IPS-NIHi7 (cell line): ENCODE measurements around the gene ZKSCAN1.

Experiments
- DNase-seq: peaks from one replicate; pipeline ENCODE4 v3.0.0; 2012; ENCODE audit warnings: mixed read lengths; ENCODE audit errors: extremely low spot score

Gene ZKSCAN1

GRCh38 chr7:100038326-100038725, 22.9 kb downstream of the ZKSCAN1 start:
- DNase-seq, result no peak

DNA sequence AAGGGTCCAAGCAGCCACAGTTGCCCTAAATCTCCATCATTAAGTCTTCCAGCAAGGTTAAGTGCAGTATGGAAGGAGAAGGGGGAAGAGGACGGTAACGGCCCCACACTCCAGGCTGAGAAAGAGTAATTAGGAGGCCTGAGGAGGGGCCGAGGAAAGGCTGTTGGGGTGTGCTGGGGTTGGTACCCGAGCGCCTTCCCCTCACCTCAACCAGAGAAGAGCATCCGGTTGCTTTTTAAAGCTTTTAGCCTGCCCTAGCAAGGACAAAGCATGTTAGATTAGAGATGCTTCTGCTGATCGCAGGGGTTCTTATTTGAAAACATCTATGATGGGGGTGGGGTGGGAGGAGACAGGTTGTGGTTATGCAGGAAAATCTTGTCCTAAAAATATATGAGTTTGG, 25.2 kb downstream of the ZKSCAN1 start:
- DNase-seq, result no peak

GRCh38 chr7:100044718-100045117, 29.3 kb downstream of the ZKSCAN1 start:
- no peak for DNase-seq

- DNase-seq, result no peak
Observed at GRCh38 chr7:100048680-100049079, 33.3 kb downstream of the ZKSCAN1 start.

DNA sequence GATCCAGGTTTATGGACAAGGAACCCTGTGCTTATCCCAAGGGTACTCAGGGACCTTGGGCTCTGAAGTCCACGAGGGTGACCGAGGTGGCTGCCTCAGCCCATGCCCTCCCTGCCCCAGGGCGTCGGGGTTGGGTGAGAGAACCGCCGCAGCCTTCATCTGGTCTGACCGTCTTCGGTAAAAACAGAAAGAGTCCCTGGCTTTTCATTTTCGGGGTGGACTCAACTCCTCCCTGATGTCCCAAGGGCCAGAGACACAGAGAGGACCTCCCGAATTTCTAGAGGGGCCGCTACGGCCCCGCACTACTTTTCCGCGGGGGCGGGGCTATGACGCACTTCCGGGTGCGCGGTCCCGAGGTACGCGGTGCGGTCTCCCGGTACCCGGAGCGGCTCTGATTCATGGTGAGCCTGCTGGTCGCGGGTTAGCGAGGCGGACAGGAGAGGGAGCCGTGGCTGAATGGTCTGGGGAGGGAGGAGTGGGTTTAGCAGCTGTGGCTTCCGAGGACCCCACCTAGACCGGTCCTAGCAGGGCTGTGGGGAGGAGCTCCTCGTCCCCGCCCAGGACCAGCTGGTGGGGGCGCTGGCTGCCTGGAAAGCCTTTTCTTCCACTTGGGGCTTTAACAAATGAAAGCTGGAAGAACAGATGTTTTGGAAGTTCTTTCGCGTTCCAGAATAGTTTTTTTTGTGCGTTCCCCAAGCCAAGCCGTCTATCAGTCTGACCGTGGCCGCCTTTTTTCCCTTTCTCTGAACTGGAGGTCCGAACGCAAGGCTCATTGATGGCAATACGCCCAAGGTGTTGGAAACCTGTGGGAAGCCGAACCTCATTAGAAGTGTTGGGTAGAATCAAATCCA, 34.3 kb downstream of the ZKSCAN1 start, which contains the start of gene ZSCAN21:
ZSCAN21 (plus strand) TSS at position 334 of the 851 bp plus-strand sequence. CDS start 7,233 bp downstream, outside the sequence.
- peak; percentile 97 for DNase-seq

- DNase-seq, result no peak
Observed at GRCh38 chr7:100051611-100052010, 36.2 kb downstream of the ZKSCAN1 start.

- DNase-seq, result peak; percentile 57
Observed at GRCh38 chr7:100053215-100053614, 37.8 kb downstream of the ZKSCAN1 start.

DNA sequence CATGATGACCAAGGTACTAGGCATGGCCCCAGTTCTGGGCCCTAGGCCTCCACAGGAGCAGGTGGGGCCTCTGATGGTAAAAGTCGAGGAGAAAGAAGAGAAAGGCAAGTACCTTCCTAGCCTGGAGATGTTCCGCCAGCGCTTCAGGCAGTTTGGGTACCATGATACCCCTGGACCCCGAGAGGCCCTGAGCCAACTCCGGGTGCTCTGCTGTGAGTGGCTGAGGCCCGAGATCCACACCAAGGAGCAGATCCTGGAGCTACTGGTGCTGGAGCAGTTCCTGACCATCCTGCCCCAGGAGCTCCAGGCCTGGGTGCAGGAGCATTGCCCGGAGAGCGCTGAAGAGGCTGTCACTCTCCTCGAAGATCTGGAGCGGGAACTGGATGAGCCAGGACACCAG, 41.6 kb downstream of the ZKSCAN1 start:
- no peak for DNase-seq

- no peak for DNase-seq
Observed at GRCh38 chr7:100059251-100059739, 43.9 kb downstream of the ZKSCAN1 start.

DNA sequence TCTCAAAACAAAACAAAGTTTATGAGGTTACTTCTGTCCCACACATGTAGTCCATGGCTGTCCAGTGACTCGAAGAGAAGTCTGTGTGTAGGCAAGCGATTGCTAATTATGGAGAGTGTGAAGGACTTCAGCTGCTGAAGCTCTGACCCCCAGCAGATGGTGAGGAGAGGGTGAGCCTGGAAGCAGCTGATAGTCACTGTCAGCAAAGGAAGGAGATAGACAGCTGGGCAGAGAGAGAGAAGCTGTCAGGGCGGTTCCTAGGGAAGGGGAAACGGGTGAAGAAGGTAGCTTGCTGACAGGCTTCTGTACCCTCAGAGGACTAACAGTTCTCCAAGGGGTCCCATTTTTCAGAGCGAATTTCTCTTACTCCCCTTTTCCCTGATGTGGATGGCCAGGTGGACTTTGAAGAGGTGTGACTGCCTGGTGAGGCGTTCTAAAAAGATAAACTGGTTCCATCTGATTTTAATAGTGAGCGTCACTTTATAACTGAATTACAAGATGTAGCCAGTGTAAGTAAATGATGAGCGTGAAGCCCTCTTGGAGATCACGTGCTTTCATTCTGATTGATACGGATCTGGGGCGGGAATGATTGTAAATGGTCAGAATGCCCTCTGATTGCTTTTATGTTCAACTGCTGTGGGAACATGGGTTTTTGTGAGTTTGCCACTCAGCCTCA, 46.3 kb downstream of the ZKSCAN1 start:
- no peak for DNase-seq

GRCh38 chr7:100063376-100063775, 48.0 kb downstream of the ZKSCAN1 start:
- no peak for DNase-seq

DNA sequence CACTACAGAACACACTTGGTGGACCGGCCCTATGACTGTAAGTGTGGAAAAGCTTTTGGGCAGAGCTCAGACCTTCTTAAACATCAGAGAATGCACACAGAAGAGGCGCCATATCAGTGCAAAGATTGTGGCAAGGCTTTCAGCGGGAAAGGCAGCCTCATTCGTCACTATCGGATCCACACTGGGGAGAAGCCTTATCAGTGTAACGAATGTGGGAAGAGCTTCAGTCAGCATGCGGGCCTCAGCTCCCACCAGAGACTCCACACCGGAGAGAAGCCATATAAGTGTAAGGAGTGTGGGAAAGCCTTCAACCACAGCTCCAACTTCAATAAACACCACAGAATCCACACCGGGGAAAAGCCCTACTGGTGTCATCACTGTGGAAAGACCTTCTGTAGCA, 48.8 kb downstream of the ZKSCAN1 start:
- DNase-seq, result no peak

DNA sequence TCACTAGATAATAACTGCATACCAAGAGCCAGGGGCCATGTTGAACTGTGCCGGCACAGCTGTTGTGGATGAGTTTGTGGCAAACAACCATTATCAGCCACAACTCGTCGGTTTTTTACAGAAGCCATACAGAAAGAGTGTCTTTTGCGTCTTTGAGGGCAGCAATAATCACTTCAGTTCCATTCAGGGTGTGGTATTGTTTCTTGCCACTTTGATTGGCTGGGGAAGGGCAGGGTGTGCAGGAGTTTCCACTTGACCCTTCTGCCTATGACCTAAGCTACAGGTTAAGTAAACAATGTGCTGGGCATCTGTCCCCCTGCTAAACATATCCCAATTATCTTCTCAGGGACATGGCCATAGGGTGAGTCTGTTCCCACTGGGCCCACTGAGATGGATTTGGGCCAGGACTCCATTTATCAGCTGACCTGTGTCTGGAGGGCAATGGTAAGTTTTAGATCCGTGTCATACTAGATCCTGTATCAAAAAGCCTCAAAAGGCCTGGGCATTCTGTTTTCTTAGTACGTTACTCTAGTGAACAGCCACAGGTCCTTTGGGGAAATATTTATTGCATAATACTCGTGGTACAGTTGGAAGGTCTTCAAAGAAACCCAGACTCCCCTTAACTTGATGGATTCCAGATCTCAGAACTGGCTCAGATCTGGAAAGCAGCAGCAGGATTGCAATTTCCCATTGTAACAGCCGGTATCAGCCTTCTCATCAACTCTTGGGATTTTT, 50.2 kb downstream of the ZKSCAN1 start:
- DNase-seq, result no peak

GRCh38 chr7:100066953-100067352, 51.6 kb downstream of the ZKSCAN1 start:
- DNase-seq, result peak; percentile 49

DNA sequence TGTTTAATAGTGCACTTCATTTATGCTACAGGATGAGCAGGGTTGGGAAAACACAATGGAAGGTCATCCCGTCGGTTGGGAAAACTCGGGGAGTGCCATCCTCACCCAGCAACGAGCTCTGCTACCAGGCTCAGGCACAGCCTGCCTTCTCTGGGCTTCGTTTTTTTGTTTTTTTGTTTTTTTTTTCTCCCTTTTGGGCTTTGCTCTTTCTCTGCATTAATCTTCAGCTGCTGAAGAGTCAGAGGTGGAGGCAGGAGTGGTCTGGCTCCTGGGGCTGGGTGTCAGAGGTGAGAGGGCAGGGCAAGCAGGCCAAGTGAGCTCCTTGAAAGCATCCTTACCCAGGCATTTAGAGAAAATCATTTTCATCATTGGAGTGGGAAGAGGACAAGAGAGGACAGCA, 54.6 kb downstream of the ZKSCAN1 start:
- no peak for DNase-seq

DNA sequence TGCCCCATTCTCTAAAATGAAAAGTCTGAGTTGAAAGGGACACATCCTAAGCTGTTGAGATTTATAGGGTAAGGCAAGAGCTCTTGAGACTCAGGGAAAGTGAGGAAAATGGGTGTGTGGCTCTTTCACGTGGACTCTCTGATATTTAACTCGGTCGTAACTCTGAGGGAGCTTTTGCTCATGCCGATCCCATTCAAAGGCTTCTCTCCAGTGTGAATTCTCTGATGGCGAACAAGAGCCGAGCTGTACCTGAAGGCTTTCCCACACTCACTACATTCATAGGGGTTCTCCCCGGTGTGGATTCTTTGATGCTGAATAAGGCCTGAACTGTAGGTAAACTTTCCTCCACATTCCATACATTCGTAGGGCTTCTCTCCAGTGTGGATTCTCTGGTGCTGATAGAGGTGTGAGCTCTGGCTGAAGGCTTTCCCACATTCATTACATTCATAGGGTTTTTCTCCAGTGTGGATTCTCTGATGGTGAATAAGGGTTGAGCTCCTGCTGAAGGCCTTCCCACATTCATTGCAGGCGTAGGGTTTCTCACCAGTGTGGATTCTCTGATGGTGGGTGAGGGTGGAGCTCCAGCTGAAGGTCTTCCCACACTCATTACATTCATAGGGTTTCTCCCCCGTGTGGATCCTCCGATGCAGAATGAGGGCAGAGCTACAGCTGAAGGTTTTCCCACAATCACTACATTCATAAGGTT, 55.8 kb downstream of the ZKSCAN1 start:
- no peak for DNase-seq

DNA sequence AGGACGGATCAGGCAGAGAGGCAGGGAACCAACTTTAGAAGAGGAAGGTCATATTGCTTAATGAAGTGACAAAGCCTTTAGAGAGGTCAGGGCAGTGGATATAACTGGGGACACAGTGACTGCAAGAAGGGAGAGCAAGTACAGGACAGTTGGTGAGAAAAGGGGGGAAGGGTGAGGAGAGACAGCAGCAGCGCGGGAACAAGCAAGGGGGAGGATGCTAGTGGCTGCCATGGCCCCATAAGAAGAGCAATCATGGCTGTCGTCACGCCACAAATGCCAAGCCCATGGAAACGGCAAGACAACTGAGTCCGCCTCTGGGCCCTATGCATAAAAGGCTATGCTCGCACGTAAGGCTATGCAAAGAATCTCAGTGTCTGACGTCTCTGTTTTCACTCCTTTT, 57.1 kb downstream of the ZKSCAN1 start:
- no peak for DNase-seq

DNA sequence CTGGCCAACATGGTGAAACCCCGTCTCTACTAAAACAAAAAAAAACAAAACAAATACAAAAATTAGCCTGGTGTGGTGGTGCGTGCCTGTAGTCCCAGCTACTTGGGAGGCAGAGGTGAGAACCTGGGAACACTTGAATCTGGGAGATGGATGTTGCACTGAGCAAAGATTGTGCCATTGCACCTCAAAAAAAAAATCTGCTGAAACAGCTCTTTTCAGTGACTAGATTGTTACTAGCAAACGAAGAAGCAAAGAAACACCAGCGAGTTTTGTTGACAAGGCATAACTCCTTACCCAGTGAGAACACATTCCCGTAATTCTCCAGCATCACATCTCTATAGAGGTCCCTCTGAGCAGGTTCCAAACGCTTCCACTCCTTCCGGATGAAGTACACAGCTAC, 59.4 kb downstream of the ZKSCAN1 start:
- DNase-seq, result no peak

DNA sequence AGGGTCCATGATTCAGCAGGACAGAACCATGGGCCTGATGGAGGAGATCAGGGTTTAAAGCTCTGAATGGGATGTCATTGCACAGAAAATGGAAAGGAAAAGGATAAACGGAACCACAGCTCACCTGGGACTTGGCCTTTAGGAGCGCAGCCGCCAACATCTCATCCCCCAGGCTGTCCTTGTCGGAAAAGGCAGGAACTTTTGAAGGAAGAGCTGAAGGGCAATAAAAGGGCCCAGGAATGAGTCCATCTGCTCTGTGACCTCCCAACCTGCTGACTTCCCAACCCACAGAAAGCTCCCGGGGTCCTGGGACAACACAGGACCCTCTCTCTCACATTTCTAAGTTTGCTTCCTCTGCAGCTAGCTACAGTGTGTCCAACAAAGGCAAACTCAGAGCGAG, 60.0 kb downstream of the ZKSCAN1 start:
- no peak for DNase-seq

DNA sequence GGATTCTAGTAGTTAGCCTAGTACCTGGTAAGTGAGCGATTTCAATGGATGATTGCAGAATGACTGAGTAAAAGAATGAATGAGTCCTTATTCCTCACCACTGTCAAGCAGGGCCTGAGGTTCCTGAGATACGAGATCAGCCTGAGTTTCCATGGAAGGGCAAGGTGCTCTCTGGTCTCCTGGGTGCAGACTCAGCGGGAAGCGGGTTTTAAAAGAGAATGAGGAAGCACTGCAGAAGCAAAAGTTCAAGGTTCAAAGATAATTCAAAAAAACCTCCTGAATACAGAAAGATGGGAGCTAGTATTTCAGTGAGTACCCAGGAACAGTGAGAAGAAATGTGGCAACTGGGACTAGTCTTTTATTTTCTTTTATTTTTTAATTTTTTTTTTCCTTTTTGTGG, 61.8 kb downstream of the ZKSCAN1 start:
- DNase-seq, result no peak

- no peak for DNase-seq
Observed at GRCh38 chr7:100079024-100079560, 63.7 kb downstream of the ZKSCAN1 start.
